IMR-90 (cell line): Measurements from ENCODE around the gene DPPA2. TPM values are rescaled to one million over a fixed set of nuclear protein-coding genes. Genes with fewer than 3 reads are reported as not detected.

Source experiments
- ATAC-seq: fragments of 200-7000 bp; cut with Tn5 transposase; 2 replicates; pipeline ENCODE4 v1.9.1; 2020; ENCODE audit warnings: low read depth, mild to moderate bottlenecking, moderate library complexity
- BruUV-seq: library from RNA; stranded (reverse); fragments of 400-500 nt; replicated peaks from 2 replicates; lab custom pipeline; 2021; lab: Mats Ljungman, UMichigan
- CTCF ChIA-PET: fragments of 300-600 bp; formaldehyde crosslinking; extraction: SDS; loops from one replicate; lab custom pipeline; 2021; ENCODE audit warnings: antibody characterized with exemption; lab: Yijun Ruan, JAX
- POLR2A ChIA-PET: fragments of 300-600 bp; sonication (Branson Sonifier 250); formaldehyde crosslinking; loops from one replicate; lab custom pipeline; 2022; ENCODE audit warnings: antibody characterized with exemption; ENCODE audit not compliant: unreplicated experiment; lab: Charles Lee
- DNase-seq: peaks from one replicate; pipeline ENCODE4 v3.0.0; 2013
- H2AFZ ChIP-seq: replicated peaks from 2 replicates; pipeline ENCODE3; 2013; ENCODE audit warnings: low read length, mild to moderate bottlenecking; ENCODE audit not compliant: poor library complexity
- H2AK5ac ChIP-seq: 2 replicates; pipeline ENCODE4 v1.6.1; 2013; ENCODE audit warnings: low read depth, low read length, inconsistent platforms
- H2AK9ac ChIP-seq: replicated peaks from 2 replicates; pipeline ENCODE3; 2013; ENCODE audit warnings: mild to moderate bottlenecking, low read depth, low read length, moderate library complexity; ENCODE audit not compliant: poor library complexity
- H2BK120ac ChIP-seq: 2 replicates; pipeline ENCODE4 v1.6.1; 2013; ENCODE audit warnings: low read depth, low read length, inconsistent platforms
- H2BK15ac ChIP-seq: 3 replicates; pipeline ENCODE4 v1.6.1; 2013; ENCODE audit warnings: low read depth, low read length, inconsistent platforms
- H2BK20ac ChIP-seq: 2 replicates; pipeline ENCODE4 v1.6.1; 2013; ENCODE audit warnings: low read depth, mild to moderate bottlenecking, inconsistent platforms, low read length, moderate library complexity
- H2BK5ac ChIP-seq: 2 replicates; pipeline ENCODE4 v1.6.1; 2013; ENCODE audit warnings: mild to moderate bottlenecking, low read depth, low read length, inconsistent platforms; ENCODE audit not compliant: poor library complexity, severe bottlenecking
- H3K14ac ChIP-seq: replicated peaks from 2 replicates; pipeline ENCODE4 v1.6.1; 2013; ENCODE audit warnings: low read depth, low read length, inconsistent platforms
- H3K18ac ChIP-seq: 2 replicates; pipeline ENCODE4 v1.6.1; 2013; ENCODE audit warnings: low read depth, low read length, control low read depth
- H3K23ac ChIP-seq: 2 replicates; pipeline ENCODE4 v1.6.1; 2013; ENCODE audit warnings: low read depth, low read length, inconsistent platforms
- H3K27ac ChIP-seq: 2 replicates; pipeline ENCODE4 v1.5.1; 2013; ENCODE audit warnings: mild to moderate bottlenecking, control low read depth, low read length; ENCODE audit not compliant: insufficient read depth
- H3K27me3 ChIP-seq: 2 replicates; pipeline ENCODE4 v1.6.1; 2013; ENCODE audit warnings: low read length; ENCODE audit not compliant: control insufficient read depth, insufficient read depth
- H3K36me3 ChIP-seq: 2 replicates; pipeline ENCODE4 v1.6.1; 2013; ENCODE audit warnings: low read length, mixed read lengths; ENCODE audit not compliant: control insufficient read depth, insufficient read depth
- H3K4ac ChIP-seq: 2 replicates; pipeline ENCODE4 v1.6.1; 2013; ENCODE audit warnings: low read depth, low read length, inconsistent platforms
- H3K4me1 ChIP-seq: 2 replicates; pipeline ENCODE4 v1.6.1; 2013; ENCODE audit warnings: low read length, mixed read lengths; ENCODE audit not compliant: control insufficient read depth, insufficient read depth
- H3K4me2 ChIP-seq: 2 replicates; pipeline ENCODE4 v1.6.1; 2013; ENCODE audit warnings: low read depth, mild to moderate bottlenecking, control low read depth, low read length, moderate library complexity
- H3K4me3 ChIP-seq: 2 replicates; pipeline ENCODE4 v1.5.1; 2013; ENCODE audit warnings: low read depth, mild to moderate bottlenecking, control low read depth, low read length, moderate library complexity; ENCODE audit not compliant: insufficient read depth
- H3K56ac ChIP-seq: 2 replicates; pipeline ENCODE4 v1.6.1; 2013; ENCODE audit warnings: low read length, inconsistent platforms; ENCODE audit not compliant: insufficient read depth; ENCODE audit errors: extremely low read depth
- H3K79me1 ChIP-seq, 2 experiments: 2 replicates each; pipeline ENCODE4 v1.6.1; 2013; ENCODE audit warnings: low read length in 2 of 2, inconsistent platforms in 1 of 2, low read depth in 1 of 2
- H3K9ac ChIP-seq: 2 replicates; pipeline ENCODE4 v1.6.1; 2013; ENCODE audit warnings: low read depth, low read length, control low read depth
- H3K9me1 ChIP-seq: 2 replicates; pipeline ENCODE4 v1.6.1; 2013; ENCODE audit warnings: low read length, inconsistent platforms; ENCODE audit not compliant: insufficient read depth
- H3K9me3 ChIP-seq: 2 replicates; pipeline ENCODE4 v1.6.1; 2013; ENCODE audit warnings: low read length; ENCODE audit not compliant: control insufficient read depth, insufficient read depth
- H4K20me1 ChIP-seq: 2 replicates; pipeline ENCODE4 v1.6.1; 2013; ENCODE audit warnings: low read length, inconsistent platforms; ENCODE audit not compliant: insufficient read depth
- H4K5ac ChIP-seq: 2 replicates; pipeline ENCODE4 v1.6.1; 2013; ENCODE audit warnings: mild to moderate bottlenecking, low read depth, low read length, control low read depth
- H4K8ac ChIP-seq, 2 experiments: 2 replicates each; pipeline ENCODE4 v1.6.1; 2013; ENCODE audit warnings: low read depth in 2 of 2, low read length in 2 of 2, control low read depth in 1 of 2, inconsistent platforms in 1 of 2
- H4K91ac ChIP-seq: 2 replicates; pipeline ENCODE4 v1.6.1; 2013; ENCODE audit warnings: low read depth, low read length, inconsistent platforms; ENCODE audit not compliant: insufficient read depth
- CEBPB ChIP-seq: IDR thresholded peaks from 2 replicates; pipeline ENCODE4 v1.6.1; 2012; ENCODE audit warnings: low read depth, low read length, improper control_type of control experiment
- CHD1 ChIP-seq: IDR thresholded peaks from 2 replicates; pipeline ENCODE4 v1.6.1; 2012; ENCODE audit warnings: low read depth, low read length, improper control_type of control experiment
- FOS ChIP-seq: fragments of 150-350 bp; IDR thresholded peaks from 2 replicates; pipeline ENCODE4 v1.6.1; 2016; ENCODE audit warnings: low read depth, low read length
- MAZ ChIP-seq: IDR thresholded peaks from 2 replicates; pipeline ENCODE4 v1.6.1; 2012; ENCODE audit warnings: low read depth, mild to moderate bottlenecking, low read length, improper control_type of control experiment, moderate library complexity, borderline replicate concordance
- NFE2L2 ChIP-seq: fragments of 150-350 bp; IDR thresholded peaks from 2 replicates; pipeline ENCODE4 v1.6.1; 2016; ENCODE audit warnings: low read depth, mild to moderate bottlenecking, low read length
- POLR2A ChIP-seq: IDR thresholded peaks from 2 replicates; pipeline ENCODE4 v1.6.1; 2012; ENCODE audit warnings: mild to moderate bottlenecking, low read depth, low read length
- RAD21 ChIP-seq: IDR thresholded peaks from 2 replicates; pipeline ENCODE4 v1.6.1; 2012; ENCODE audit warnings: low read length, improper control_type of control experiment
- RCOR1 ChIP-seq: IDR thresholded peaks from 2 replicates; pipeline ENCODE4 v1.6.1; 2012; ENCODE audit warnings: mild to moderate bottlenecking, low read length, improper control_type of control experiment; ENCODE audit not compliant: insufficient replicate concordance
- WGBS, 2 experiments: methylation state at CpG; one replicate each; pipeline versions ENCODE4 v1.1.5 to v1.1.7; 2013; ENCODE audit warnings: missing lambda C conversion rate in 2 of 2; ENCODE audit not compliant: insufficient read length in 1 of 2; ENCODE audit errors: extremely low coverage in 2 of 2; 5-methylcytosine and 5-hydroxymethylcytosine counted together
- dilution Hi-C: fragments of 300-500 bp; cut with HindIII; formaldehyde crosslinking; loops from one replicate; pipeline ENCODE4 v1.14.3; 2018; ENCODE audit warnings: low sequenced_read_pairs; ENCODE audit not compliant: unreplicated experiment
- in situ Hi-C: fragments of 300-500 bp; cut with MboI; formaldehyde crosslinking; loops from 3 replicates; pipeline ENCODE4 v1.14.3; 2019; ENCODE audit warnings: low sequenced_read_pairs, inconsistent platforms, mixed read lengths
- intact Hi-C: fragments of 100-400 bp; cut with micrococcal nuclease; formaldehyde crosslinking; loops from 2 replicates; pipeline ENCODE4 v1.10.0; 2022
- polyA plus RNA-seq, 3 experiments: library from polyadenylated mRNA; depleted of rRNA; stranded (reverse); fragments of >200 nt; gene quantifications; 2 replicates each; pipeline ENCODE4 v1.2.3, GENCODE V29; 2012; ENCODE audit warnings: low replicate concordance in 1 of 3
- total RNA-seq: library from RNA; depleted of rRNA; stranded (reverse); fragments of >200 nt; gene quantifications from 2 replicates; pipeline ENCODE4 v1.2.3, GENCODE V29; 2012

Gene DPPA2
- total and polyA plus RNA-seq, 2 of the 4 experiments (the other 2 are of a cell fraction), result not detected

DNA sequence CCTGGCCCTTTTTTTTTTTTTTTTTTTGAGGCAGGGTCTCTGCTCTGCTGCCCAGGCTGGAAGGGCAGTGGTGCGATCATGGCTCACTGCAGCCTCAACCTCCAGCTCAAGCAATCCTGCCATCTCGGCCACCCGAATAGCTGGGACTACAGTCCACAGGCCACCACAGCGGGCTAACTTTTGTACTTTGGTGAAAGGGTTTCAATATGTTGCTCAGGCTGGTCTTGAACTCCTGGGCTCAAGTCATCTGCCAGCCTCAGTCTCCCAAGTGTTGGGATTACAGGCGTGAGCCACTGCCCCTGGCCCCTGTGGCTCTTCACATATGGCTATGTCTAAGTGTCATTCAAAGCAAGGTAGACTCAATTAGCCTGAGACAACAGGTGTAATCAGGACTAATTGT, 8.8 kb upstream of the DPPA2 start:
- ChIA-PET CTCF (no interaction called here), POLR2A (no interaction called here)
- Histone ChIP-seq H3K4me1 (no peaks in the 10 kb centered on the region), H2AFZ (no peak overlapping the region), H2AK9ac (no peak overlapping the region), H3K14ac (no peak overlapping the region), H3K36me3 (no peaks in the 10 kb centered on the region), H2BK20ac (no peak overlapping the region), H4K8ac (no peak overlapping the region), H3K56ac (no peak overlapping the region), H3K4me3 (no peak overlapping the region), H3K4me2 (no peak overlapping the region), H4K5ac (no peak overlapping the region), H3K27ac (no peak overlapping the region), H4K20me1 (no peaks in the 10 kb centered on the region), H3K9ac (no peak overlapping the region), H3K9me1 (no peaks in the 10 kb centered on the region), H3K79me1 (no peaks in the 10 kb centered on the region), H3K9me3 (peaks cover 8% of the 10 kb centered on the region), H2BK120ac (no peak overlapping the region), H3K18ac (no peak overlapping the region), H3K27me3 (no peaks in the 10 kb centered on the region), H4K91ac (no peak overlapping the region), H3K4ac (no peak overlapping the region), H2AK5ac (no peak overlapping the region), H2BK5ac (no peak overlapping the region), H2BK15ac (no peak overlapping the region), H3K23ac (no peak overlapping the region)
- DNase-seq, result no peak
- no TSS peak for BruUV-seq
- dilution Hi-C loops (no loop called here), intact Hi-C loops (no loop called here), in situ Hi-C loops (no loop called here)
- TF ChIP-seq CEBPB, result no peak
- TF ChIP-seq MAZ, result no peak
- TF ChIP-seq CHD1, result no peak
- no peak for TF ChIP-seq NFE2L2
- no peak for TF ChIP-seq RCOR1
- TF ChIP-seq RAD21, result no peak
- no peak for TF ChIP-seq FOS
- TF ChIP-seq POLR2A, result no peak
- ATAC-seq, result no peak
- 20% methylated on average over 1 of the region's 5 CpGs; no CpG with 5 or more reads in 1 of the 2 experiments for WGBS, 2 experiments
